GM23338 (cell line): ENCODE measurements around the gene PPP2R2B. TPM values are rescaled to one million over a fixed set of nuclear protein-coding genes. Genes with fewer than 3 reads are reported as not detected.

Experiments
- ATAC-seq: fragments of 200-7000 bp; cut with Tn5 transposase; 3 replicates; pipeline ENCODE4 v1.9.1; 2020
- DNase-seq: peaks from one replicate; pipeline ENCODE4 v3.0.0-alpha.2; 2015; ENCODE audit warnings: low spot score
- H2AFZ ChIP-seq: fragments of 200-600 bp; sonication (generic); 2 replicates; pipeline ENCODE4 v1.8.0; 2016; ENCODE audit warnings: antibody characterized with exemption, mild to moderate bottlenecking, moderate library complexity
- H3F3A ChIP-seq: fragments of 200-600 bp; sonication (generic); replicated peaks from 2 replicates; pipeline ENCODE4 v1.8.0; 2017; ENCODE audit warnings: antibody characterized with exemption, mixed run types, low read depth
- H3K27ac ChIP-seq: fragments of 200-600 bp; sonication (generic); 2 replicates; pipeline ENCODE4 v1.6.1; 2016; ENCODE audit warnings: low read depth
- H3K27me3 ChIP-seq: fragments of 200-600 bp; sonication (generic); 2 replicates; pipeline ENCODE4 v1.8.0; 2016; ENCODE audit warnings: mild to moderate bottlenecking, mixed run types, moderate library complexity; ENCODE audit not compliant: insufficient read depth
- H3K36me3 ChIP-seq: fragments of 200-600 bp; sonication (generic); 2 replicates; pipeline ENCODE4 v1.8.0; 2016; ENCODE audit warnings: mild to moderate bottlenecking; ENCODE audit not compliant: insufficient read depth
- H3K4me1 ChIP-seq: fragments of 200-600 bp; sonication (generic); 2 replicates; pipeline ENCODE4 v1.8.0; 2016; ENCODE audit warnings: mild to moderate bottlenecking, moderate library complexity; ENCODE audit not compliant: insufficient read depth
- H3K4me2 ChIP-seq: fragments of 200-600 bp; sonication (generic); 2 replicates; pipeline ENCODE4 v1.7.1; 2017; ENCODE audit warnings: mixed run types
- H3K4me3 ChIP-seq: fragments of 200-600 bp; sonication (generic); 2 replicates; pipeline ENCODE4 v1.6.1; 2016; ENCODE audit warnings: mixed run types
- H3K79me2 ChIP-seq: fragments of 200-600 bp; sonication (generic); replicated peaks from 2 replicates; pipeline ENCODE4 v1.8.0; 2017; ENCODE audit warnings: mild to moderate bottlenecking; ENCODE audit not compliant: insufficient read depth
- H3K9me2 ChIP-seq: fragments of 200-600 bp; sonication (generic); 2 replicates; pipeline ENCODE4 v1.8.0; 2017; ENCODE audit not compliant: insufficient read depth
- H4K20me1 ChIP-seq: fragments of 200-600 bp; sonication (generic); replicated peaks from 2 replicates; pipeline ENCODE4 v1.8.0; 2017; ENCODE audit warnings: mild to moderate bottlenecking; ENCODE audit not compliant: insufficient read depth
- H3K27ac Mint-ChIP-seq: 2 replicates; pipeline ENCODE4 v1.8.0; 2020; ENCODE audit warnings: inconsistent platforms, mild to moderate bottlenecking, moderate library complexity, mixed read lengths
- H3K27me3 Mint-ChIP-seq: 3 replicates; pipeline ENCODE4 v1.8.0; 2022; ENCODE audit warnings: low read depth, mild to moderate bottlenecking, moderate library complexity, mixed read lengths, inconsistent platforms; ENCODE audit not compliant: insufficient read depth, poor library complexity
- H3K36me3 Mint-ChIP-seq: 3 replicates; pipeline ENCODE4 v1.8.0; 2021; ENCODE audit warnings: low read depth, mild to moderate bottlenecking, inconsistent platforms, moderate library complexity, mixed read lengths
- H3K4me1 Mint-ChIP-seq: 3 replicates; pipeline ENCODE4 v1.8.0; 2020; ENCODE audit warnings: mild to moderate bottlenecking, inconsistent platforms, mixed read lengths
- H3K4me3 Mint-ChIP-seq: 3 replicates; pipeline ENCODE4 v1.8.0; 2021; ENCODE audit warnings: moderate library complexity, mild to moderate bottlenecking, inconsistent platforms, mixed read lengths
- H3K9me3 Mint-ChIP-seq: 3 replicates; pipeline ENCODE4 v1.8.0; 2020; ENCODE audit warnings: moderate library complexity, mild to moderate bottlenecking, inconsistent platforms, mixed read lengths
- CREB1 ChIP-seq: fragments of 250-450 bp; sonication (Bioruptor Pico); IDR thresholded peaks from 2 replicates; pipeline ENCODE4 v1.5.0; 2020; ENCODE audit warnings: low read depth, mild to moderate bottlenecking, moderate library complexity
- CTCF ChIP-seq, 2 experiments: fragments of 200-600 bp in 1 of 2; sonication (generic) in 1 of 2; conservative IDR thresholded peaks; 2 replicates each; pipeline versions ENCODE4 v1.5.1 to v1.6.1; 2016 to 2017; ENCODE audit warnings: antibody characterized with exemption in 2 of 2, low read depth in 2 of 2, mild to moderate bottlenecking in 2 of 2, moderate library complexity in 1 of 2
- ETS1 ChIP-seq: IDR thresholded peaks from 2 replicates; pipeline ENCODE4 v1.6.1; 2016; ENCODE audit warnings: antibody characterized with exemption
- EZH2 ChIP-seq: fragments of 200-600 bp; sonication (generic); IDR thresholded peaks from one replicate; pipeline ENCODE4 v1.8.0; 2017; ENCODE audit warnings: antibody characterized with exemption, mild to moderate bottlenecking, low read depth; ENCODE audit not compliant: unreplicated experiment
- EZH2phosphoT487 ChIP-seq: fragments of 200-600 bp; sonication (generic); IDR thresholded peaks from one replicate; pipeline ENCODE4 v1.8.1; 2018; ENCODE audit warnings: antibody characterized with exemption; ENCODE audit not compliant: unreplicated experiment
- JUNB ChIP-seq: IDR thresholded peaks from one replicate; pipeline ENCODE4 v1.6.1; 2016; ENCODE audit warnings: antibody characterized with exemption; ENCODE audit not compliant: unreplicated experiment
- NANOG ChIP-seq: IDR thresholded peaks from 2 replicates; pipeline ENCODE4 v1.6.1; 2016; ENCODE audit warnings: antibody characterized with exemption, borderline replicate concordance
- POLR2AphosphoS5 ChIP-seq: IDR thresholded peaks from 2 replicates; pipeline ENCODE4 v1.6.1; 2016; ENCODE audit warnings: antibody characterized with exemption, low read depth
- STAT1 ChIP-seq: IDR thresholded peaks from one replicate; pipeline ENCODE4 v1.6.1; 2016; ENCODE audit warnings: antibody characterized with exemption; ENCODE audit not compliant: unreplicated experiment
- ZNF114 ChIP-seq: fragments of 250-450 bp; sonication (Bioruptor Pico); IDR thresholded peaks from 2 replicates; pipeline ENCODE4 v1.5.0; 2020; ENCODE audit warnings: mild to moderate bottlenecking, moderate library complexity
- ZNF331 ChIP-seq: fragments of 250-450 bp; sonication (Bioruptor Pico); IDR thresholded peaks from 2 replicates; pipeline ENCODE4 v1.5.0; 2020; ENCODE audit warnings: low read depth, mild to moderate bottlenecking, moderate library complexity
- long read RNA-seq: library from polyadenylated mRNA; unstranded; transcript quantifications from one replicate; pipeline ENCODE4 v2.0.0, GENCODE V29; 2020; ENCODE audit not compliant: unreplicated experiment
- polyA plus RNA-seq: library from polyadenylated mRNA; unstranded; fragments of >200 nt; fragmentation: Nextera tagmentation; extraction: Ambion mirVana; gene quantifications from 2 replicates; pipeline ENCODE4 v1.2.1, GENCODE V29; 2016
- total RNA-seq: library from RNA; depleted of rRNA; stranded (reverse); fragments of >200 nt; shearing (Covaris generic); gene quantifications from 2 replicates; pipeline ENCODE4 v1.2.3, GENCODE V29; 2014; rRNA removed
- TF ChIP-seq, protein P1 (sequence below): IDR thresholded peaks from one replicate; pipeline ENCODE4 v1.6.1; 2018; ENCODE audit warnings: antibody characterized with exemption; ENCODE audit not compliant: unreplicated experiment

PPP2R2B gene
- total RNA-seq (21.3 and 23.1 TPM in 2 replicates), polyA plus RNA-seq (28.4 and 33.9 TPM in 2 replicates)
- long read RNA-seq, full-length matches to known transcripts: 10 of 27 reads
- long read RNA-seq, partial matches to known transcripts: 13 of 27 reads
- long read RNA-seq, other reads (novel, unspliced or antisense): 4 of 27 reads

GRCh38 chr5:146878476-146879172 is at the start of gene PPP2R2B:
TSS of gene PPP2R2B (minus strand) at chr5:146878757.
- no peaks in the 10 kb centered on the region for H3K9me2 ChIP-seq
- Mint-ChIP-seq H3K27ac (no peak within 1 kb of the TSS), H3K36me3 (no peaks in the 10 kb centered on the region), H3K4me3 (peak within 1 kb of the TSS; percentile 90), H3K9me3 (no peaks in the 10 kb centered on the region), H3K27me3 (peaks cover 13% of the 10 kb centered on the region), H3K4me1 (peaks cover 46% of the 10 kb centered on the region)
- peaks cover 44% of the 10 kb centered on the region for H3K4me1 ChIP-seq
- peak within 1 kb of the TSS; percentile 99 for H3K4me2 ChIP-seq
- TF ChIP-seq EZH2 (peak; percentile 24), POLR2AphosphoS5 (peak; percentile 60), JUNB (no peak), CREB1 (CRISPR knock-in tag) (peak; percentile 60), STAT1 (no peak)
- peaks cover 45% of the 10 kb centered on the region for H3K27me3 ChIP-seq
- H3K79me2 ChIP-seq: 0 out of 2 replicates have a peak, but pooled peaks cover 10% of the 10 kb centered on the region
- H3K4me3 ChIP-seq: peak within 1 kb of the TSS; percentile 87
- peak within 1 kb of the TSS; percentile 98 for H2AFZ ChIP-seq
- H3K36me3 ChIP-seq: no peaks in the 10 kb centered on the region
- ATAC-seq (peak; percentile 69), DNase-seq (peak; percentile 80)
- H4K20me1 ChIP-seq: no peaks in the 10 kb centered on the region
- H3K27ac ChIP-seq: no peak within 1 kb of the TSS
- 0 out of 2 replicates have a peak, but pooled peaks cover 2% of the 10 kb centered on the region for H3F3A ChIP-seq

DNA sequence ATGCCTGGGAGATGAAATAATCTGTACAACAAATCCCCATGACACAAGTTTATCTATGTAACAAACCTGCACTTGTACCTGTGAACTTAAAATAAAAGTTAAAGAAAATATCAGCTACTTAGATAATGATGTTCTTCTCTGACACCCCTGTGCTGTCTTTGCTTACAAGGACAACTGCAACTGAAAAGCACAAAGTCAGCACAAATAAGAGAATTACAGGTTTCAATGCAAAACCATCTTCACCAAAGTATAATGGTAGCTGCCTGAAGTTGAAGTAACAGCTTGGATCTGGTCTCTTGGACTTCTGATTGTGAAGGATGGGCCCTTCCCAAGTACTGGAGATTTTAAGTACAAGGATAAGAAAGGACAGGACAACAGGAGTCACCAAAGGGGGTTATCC is 45.6 kb upstream of the PPP2R2B start:
- H3K4me3 Mint-ChIP-seq: no peak overlapping the region
- no peaks in the 10 kb centered on the region for H4K20me1 ChIP-seq
- H3K4me1 ChIP-seq: peaks cover 9% of the 10 kb centered on the region
- no peaks in the 10 kb centered on the region for H3K79me2 ChIP-seq
- DNase-seq: no peak
- no peaks in the 10 kb centered on the region for H3K9me3 Mint-ChIP-seq
- peaks cover 12% of the 10 kb centered on the region for H3K4me1 Mint-ChIP-seq
- H3K4me3 ChIP-seq: no peak overlapping the region
- no peaks in the 10 kb centered on the region for H3K9me2 ChIP-seq
- H3K27ac Mint-ChIP-seq: no peak overlapping the region
- no peaks in the 10 kb centered on the region for H3K36me3 ChIP-seq
- H3K36me3 Mint-ChIP-seq: no peaks in the 10 kb centered on the region
- no peak overlapping the region for H2AFZ ChIP-seq
- H3K27me3 ChIP-seq: no peaks in the 10 kb centered on the region
- ATAC-seq: no peak
- H3K27me3 Mint-ChIP-seq: no peaks in the 10 kb centered on the region
- no peak overlapping the region for H3K27ac ChIP-seq
- no peaks in the 10 kb centered on the region for H3F3A ChIP-seq
- H3K4me2 ChIP-seq: no peak overlapping the region
- TF ChIP-seq EZH2phosphoT487 (no peak), POLR2AphosphoS5 (no peak), STAT1 (no peak), ETS1 (no peak), CREB1 (CRISPR knock-in tag) (no peak), CTCF (conservative IDR thresholded peaks at IDR 0.05; ENCODE audit: low read depth in 2 of 2) (no peak), NANOG (no peak), JUNB (no peak), EZH2 (no peak), ZNF114 (CRISPR knock-in tag) (no peak), ZNF331 (CRISPR knock-in tag) (no peak)
- TF ChIP-seq, protein P1, sequence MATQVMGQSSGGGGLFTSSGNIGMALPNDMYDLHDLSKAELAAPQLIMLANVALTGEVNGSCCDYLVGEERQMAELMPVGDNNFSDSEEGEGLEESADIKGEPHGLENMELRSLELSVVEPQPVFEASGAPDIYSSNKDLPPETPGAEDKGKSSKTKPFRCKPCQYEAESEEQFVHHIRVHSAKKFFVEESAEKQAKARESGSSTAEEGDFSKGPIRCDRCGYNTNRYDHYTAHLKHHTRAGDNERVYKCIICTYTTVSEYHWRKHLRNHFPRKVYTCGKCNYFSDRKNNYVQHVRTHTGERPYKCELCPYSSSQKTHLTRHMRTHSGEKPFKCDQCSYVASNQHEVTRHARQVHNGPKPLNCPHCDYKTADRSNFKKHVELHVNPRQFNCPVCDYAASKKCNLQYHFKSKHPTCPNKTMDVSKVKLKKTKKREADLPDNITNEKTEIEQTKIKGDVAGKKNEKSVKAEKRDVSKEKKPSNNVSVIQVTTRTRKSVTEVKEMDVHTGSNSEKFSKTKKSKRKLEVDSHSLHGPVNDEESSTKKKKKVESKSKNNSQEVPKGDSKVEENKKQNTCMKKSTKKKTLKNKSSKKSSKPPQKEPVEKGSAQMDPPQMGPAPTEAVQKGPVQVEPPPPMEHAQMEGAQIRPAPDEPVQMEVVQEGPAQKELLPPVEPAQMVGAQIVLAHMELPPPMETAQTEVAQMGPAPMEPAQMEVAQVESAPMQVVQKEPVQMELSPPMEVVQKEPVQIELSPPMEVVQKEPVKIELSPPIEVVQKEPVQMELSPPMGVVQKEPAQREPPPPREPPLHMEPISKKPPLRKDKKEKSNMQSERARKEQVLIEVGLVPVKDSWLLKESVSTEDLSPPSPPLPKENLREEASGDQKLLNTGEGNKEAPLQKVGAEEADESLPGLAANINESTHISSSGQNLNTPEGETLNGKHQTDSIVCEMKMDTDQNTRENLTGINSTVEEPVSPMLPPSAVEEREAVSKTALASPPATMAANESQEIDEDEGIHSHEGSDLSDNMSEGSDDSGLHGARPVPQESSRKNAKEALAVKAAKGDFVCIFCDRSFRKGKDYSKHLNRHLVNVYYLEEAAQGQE: no peak
